Testis (tissue), 2 donors: ENCODE results near the gene TCF7.

Source experiments
- CTCF ChIP-seq, 3 experiments: fragments of 450-650 bp in 2 of 3; fragments of 200-600 bp in 1 of 3; sonication (generic) in 1 of 3; IDR thresholded peaks; one replicate each; pipeline ENCODE4 v1.5.1; 2016 to 2019; ENCODE audit warnings: antibody characterized with exemption in 3 of 3, mild to moderate bottlenecking in 2 of 3, moderate library complexity in 1 of 3
- POLR2A ChIP-seq: fragments of 450-650 bp; IDR thresholded peaks from one replicate; pipeline ENCODE4 v1.6.1; 2017; ENCODE audit warnings: antibody characterized with exemption, mild to moderate bottlenecking, moderate library complexity

GRCh38 chr5:134100283-134101091 is 14.0 kb upstream of the TCF7 start:
- TF ChIP-seq CTCF (IDR thresholded peaks at IDR 0.05) (no peak), POLR2A (no peak)
